GM21381 (cell line): Measurements from ENCODE around the gene KIRREL3.
"Not testable (repeated sequence)": the region's sequence is repeated elsewhere in the genome, so short reads cannot be mapped to it uniquely, and the experiment has no call there.

Experiments
- ATAC-seq: cut with Tn5 transposase; IDR thresholded peaks from one replicate; pipeline ENCODE4 v1.9.1; 2021; ENCODE audit warnings: mild to moderate bottlenecking, moderate library complexity; ENCODE audit not compliant: unreplicated experiment

The KIRREL3 gene

DNA sequence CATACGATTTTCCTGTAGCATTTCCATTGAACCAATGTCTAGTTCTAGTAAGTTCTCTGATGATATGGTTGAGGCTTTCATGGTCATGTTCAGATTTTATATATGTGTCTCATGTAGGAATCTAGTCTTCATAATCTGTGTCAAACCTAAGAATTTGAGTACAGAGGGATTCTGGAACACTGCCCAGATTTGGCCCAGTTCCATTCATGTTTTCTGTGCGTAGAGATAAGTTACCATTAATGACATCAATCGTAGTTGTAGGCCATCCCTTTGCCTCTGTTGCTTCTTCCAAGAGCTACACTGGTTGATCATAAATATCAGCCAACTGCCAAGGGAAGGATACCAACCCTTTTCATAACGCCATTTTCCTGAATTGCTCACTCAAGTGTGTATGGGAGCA lies 621.8 kb downstream of the KIRREL3 start:
- no peak for ATAC-seq

- ATAC-seq = no peak
Measured at GRCh38 chr11:126375726-126376125, 624.8 kb downstream of the KIRREL3 start.

- ATAC-seq = not testable (repeated sequence)
Measured at GRCh38 chr11:126374562-126375300, 625.8 kb downstream of the KIRREL3 start.

- ATAC-seq = not testable (repeated sequence)
Measured at GRCh38 chr11:126373389-126374066, 627.0 kb downstream of the KIRREL3 start.
